Epithelial cell of proximal tubule (primary cell): Measurements from ENCODE around the gene ZNRF3. TPM values are rescaled to one million over a fixed set of nuclear protein-coding genes. Genes with fewer than 3 reads are reported as not detected.
A peak's percentile ranks its signal among the peaks of the same experiment; 100 is the strongest.
"Not testable (repeated sequence)": the region's sequence is repeated elsewhere in the genome, so short reads cannot be mapped to it uniquely, and the experiment has no call there.

Experiments used
- DNase-seq: peaks from one replicate; pipeline ENCODE4 v3.0.0-alpha.2; 2011; ENCODE audit warnings: low read depth
- H3K4me3 ChIP-seq: 2 replicates; pipeline ENCODE4 v1.5.1; 2011; ENCODE audit warnings: low read depth, mild to moderate bottlenecking, low read length
- total RNA-seq: library from RNA; depleted of rRNA; stranded (reverse); fragments of >200 nt; gene quantifications from 2 replicates; pipeline ENCODE4 v1.2.3, GENCODE V29; 2015
- TF ChIP-seq, protein P1 (sequence below): conservative IDR thresholded peaks from 2 replicates; pipeline ENCODE4 v1.5.1; 2012; ENCODE audit warnings: low read depth, mild to moderate bottlenecking, low read length

ZNRF3 gene
- total RNA-seq, 1 donor from 2014 or later: 15.6 TPM

- TF ChIP-seq, protein P1, sequence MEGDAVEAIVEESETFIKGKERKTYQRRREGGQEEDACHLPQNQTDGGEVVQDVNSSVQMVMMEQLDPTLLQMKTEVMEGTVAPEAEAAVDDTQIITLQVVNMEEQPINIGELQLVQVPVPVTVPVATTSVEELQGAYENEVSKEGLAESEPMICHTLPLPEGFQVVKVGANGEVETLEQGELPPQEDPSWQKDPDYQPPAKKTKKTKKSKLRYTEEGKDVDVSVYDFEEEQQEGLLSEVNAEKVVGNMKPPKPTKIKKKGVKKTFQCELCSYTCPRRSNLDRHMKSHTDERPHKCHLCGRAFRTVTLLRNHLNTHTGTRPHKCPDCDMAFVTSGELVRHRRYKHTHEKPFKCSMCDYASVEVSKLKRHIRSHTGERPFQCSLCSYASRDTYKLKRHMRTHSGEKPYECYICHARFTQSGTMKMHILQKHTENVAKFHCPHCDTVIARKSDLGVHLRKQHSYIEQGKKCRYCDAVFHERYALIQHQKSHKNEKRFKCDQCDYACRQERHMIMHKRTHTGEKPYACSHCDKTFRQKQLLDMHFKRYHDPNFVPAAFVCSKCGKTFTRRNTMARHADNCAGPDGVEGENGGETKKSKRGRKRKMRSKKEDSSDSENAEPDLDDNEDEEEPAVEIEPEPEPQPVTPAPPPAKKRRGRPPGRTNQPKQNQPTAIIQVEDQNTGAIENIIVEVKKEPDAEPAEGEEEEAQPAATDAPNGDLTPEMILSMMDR: no peak
- no peak overlapping the region for H3K4me3 ChIP-seq
- DNase-seq: no peak
Observed at GRCh38 chr22:29003552-29003951, 120.2 kb downstream of the ZNRF3 start.

DNA sequence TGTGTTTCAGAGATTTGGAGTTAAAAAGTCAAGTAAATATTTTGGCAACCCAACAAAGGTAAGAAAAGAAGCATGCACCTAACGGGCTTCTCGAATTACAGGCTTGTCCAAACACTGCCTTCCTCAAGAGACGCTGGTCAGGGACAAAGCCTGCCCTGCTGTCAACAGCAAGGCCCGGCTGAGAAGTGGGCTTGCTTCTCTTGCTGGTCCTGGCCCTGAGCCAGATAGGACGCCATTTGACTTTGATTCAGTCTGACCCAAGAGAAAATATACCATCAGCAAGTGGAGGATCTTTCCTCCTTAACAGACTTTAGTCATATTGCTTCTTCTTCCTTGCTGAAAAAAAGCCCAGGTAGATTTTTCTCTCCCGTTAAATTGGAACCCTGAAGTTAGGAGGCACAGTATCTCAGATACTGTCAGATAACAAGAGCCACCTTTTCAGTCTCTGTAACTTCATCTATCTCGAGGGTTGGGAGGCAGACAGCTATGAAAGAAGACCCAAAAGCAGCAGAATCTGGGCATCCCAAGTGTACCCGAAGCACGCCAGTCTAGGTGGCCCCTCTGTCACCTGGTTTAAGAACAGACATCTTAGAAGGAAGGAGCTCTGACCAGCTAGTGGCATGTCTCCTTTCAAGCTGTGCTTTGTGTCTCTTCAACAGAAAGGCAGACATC, 120.7 kb downstream of the ZNRF3 start:
- TF ChIP-seq, protein P1: no peak
- DNase-seq: no peak
- H3K4me3 ChIP-seq: no peak overlapping the region

DNA sequence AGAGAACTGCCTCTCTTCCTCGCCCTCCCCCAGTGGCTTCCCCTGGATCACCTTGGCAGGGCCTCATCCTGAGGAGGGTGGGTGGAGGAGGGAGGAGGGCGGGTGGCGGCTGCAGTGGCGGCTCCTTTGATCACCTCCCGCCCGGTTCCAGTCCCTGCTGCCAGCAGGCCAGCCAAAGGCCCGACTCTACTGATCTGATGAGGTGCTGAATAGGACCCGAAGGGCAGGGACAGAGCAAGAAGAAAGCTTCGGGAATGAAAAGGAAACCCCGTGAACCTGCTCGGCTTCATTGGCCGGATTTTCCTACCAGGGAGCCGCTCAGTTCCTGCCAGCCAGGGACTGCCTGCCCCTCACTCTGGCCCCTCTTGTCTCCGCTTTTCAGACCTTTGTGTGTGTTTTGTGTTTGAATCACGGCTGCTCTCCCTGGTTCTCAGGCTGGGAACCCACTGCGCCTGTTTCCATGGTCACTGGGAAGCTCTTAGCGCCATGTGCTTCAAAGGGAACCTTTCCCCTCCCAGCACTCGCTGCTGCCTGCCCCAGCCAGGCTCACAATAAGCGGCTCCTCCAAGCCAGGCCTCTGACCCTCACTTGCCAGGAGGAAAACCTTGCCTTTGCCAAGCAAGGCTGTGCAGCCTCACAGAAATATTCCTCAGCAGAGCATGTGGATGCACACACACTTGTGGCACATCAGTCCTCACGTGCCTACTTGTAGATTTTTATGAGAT, 121.4 kb downstream of the ZNRF3 start:
- DNase-seq: no peak
- TF ChIP-seq, protein P1: no peak
- H3K4me3 ChIP-seq: peak overlapping the region; percentile 5

- not testable (repeated sequence) for H3K4me3 ChIP-seq, DNase-seq
Observed at GRCh38 chr22:29005754-29006153, 122.4 kb downstream of the ZNRF3 start.

DNA sequence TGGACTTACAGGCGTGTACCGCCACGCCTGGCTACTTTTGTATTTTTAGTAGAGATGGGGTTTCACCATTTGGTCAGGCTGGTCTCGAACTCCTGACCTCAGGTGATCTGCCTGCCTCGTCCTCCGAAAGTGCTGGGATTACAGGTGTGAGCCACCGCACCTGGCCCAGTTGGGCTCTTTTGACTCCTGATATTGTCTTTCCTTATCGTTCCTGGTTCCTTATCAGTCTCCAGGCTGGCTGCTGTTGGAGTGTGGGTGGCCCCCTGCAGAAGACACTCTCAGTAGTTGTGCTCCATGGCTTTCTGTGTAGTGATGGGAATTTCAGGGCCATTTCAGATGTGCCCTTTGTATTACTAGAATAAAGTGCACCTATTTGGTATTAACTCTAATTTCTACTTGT, 123.0 kb downstream of the ZNRF3 start:
- no peak overlapping the region for H3K4me3 ChIP-seq
- no peak for DNase-seq
- TF ChIP-seq, protein P1: no peak

DNA sequence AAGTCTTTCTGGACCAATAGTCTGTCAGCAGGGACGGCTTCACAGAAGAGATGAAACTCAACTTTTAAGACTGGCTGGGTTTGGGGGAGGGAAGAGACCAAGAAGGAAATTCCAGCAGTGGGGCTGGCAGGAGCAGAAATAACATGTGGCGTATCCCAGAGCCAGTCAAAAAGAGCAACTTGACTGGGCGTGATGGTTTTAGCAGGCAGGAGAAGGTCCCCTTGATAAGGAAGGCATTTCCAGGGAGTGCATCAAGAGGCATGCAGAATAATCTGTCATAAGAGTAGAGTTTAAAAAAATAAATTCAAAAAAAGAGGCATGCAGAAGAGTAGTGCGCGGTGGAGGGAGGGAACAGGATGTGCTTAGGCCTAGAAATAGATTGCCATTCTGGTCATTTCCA, 125.8 kb downstream of the ZNRF3 start:
- H3K4me3 ChIP-seq: no peak overlapping the region
- no peak for DNase-seq
- TF ChIP-seq, protein P1: no peak

DNA sequence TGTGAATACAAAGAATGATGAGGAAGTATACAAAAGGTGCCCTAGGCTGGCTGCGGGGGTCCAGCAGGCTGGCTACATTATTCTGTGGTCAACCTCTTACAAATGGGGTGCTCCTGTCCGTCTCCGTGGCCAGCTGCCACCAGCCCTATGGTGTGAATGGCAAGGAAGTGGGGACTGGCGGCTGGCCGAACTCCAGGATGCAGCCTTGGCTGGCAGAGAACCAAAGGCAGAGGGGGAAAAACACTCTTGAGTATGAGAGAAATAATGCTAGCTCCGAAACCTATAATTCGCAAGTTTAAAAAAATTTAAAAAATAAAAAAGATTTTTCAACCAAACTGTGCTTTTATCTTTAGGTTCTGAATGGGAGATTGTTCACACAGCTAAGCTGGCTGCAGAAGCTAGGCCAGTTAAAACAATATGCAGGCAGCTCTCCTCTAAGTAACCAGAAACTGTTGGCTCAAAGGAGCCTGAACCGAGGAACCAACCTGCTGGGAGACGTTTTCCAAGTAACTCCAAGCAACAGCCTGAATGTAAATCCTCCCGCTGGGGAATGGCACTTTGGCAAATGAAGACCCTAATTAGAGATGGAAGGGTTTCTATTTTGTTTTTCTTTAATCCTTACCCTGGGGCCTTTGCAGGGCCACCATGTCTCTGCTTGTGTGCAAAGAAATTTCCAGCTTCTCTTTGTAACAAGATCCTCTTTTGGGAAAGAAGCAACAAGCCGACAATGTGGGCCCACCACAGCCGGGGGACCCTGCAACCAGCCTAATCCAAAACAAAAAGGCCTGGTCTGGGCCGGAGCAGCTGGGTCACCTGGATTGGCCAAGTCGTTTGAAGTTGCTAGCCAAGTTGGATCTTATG, 128.1 kb downstream of the ZNRF3 start:
- no peak overlapping the region for H3K4me3 ChIP-seq
- DNase-seq: no peak
- TF ChIP-seq, protein P1: no peak
